SK-N-SH (cell line): ENCODE results near the gene REPS2. TPM values are rescaled to one million over a fixed set of nuclear protein-coding genes. Genes with fewer than 3 reads are reported as not detected.

Experiments
- CTCF ChIA-PET: fragments of 300-600, 350-600 bp; formaldehyde crosslinking; extraction: SDS; loops from one replicate; lab custom pipeline; 2021; lab: Yijun Ruan, JAX
- POLR2A ChIA-PET: fragments of 350-600 bp; sonication (Branson Sonifier 250); formaldehyde crosslinking; extraction: SDS; loops from one replicate; lab custom pipeline; 2020; ENCODE audit warnings: antibody characterized with exemption, inconsistent platforms; lab: Yijun Ruan, JAX
- DNase-seq: peaks from one replicate; pipeline ENCODE4 v3.0.0; 2012
- H2AFZ ChIP-seq: fragments of 200-600 bp; sonication (generic); 2 replicates; pipeline ENCODE4 v1.8.1; 2016; ENCODE audit warnings: antibody characterized with exemption, mild to moderate bottlenecking, low read depth
- H3F3A ChIP-seq: fragments of 200-600 bp; sonication (generic); replicated peaks from 2 replicates; pipeline ENCODE3; 2016; ENCODE audit warnings: antibody characterized with exemption, mild to moderate bottlenecking; ENCODE audit not compliant: insufficient read depth
- H3K27ac ChIP-seq, 2 experiments: fragments of 200-500 bp in 1 of 2; fragments of 200-600 bp in 1 of 2; sonication (Bioruptor generic) in 1 of 2; sonication (generic), shearing (Covaris generic) in 1 of 2; 2 replicates each; pipeline versions ENCODE4 v1.5.1 to v1.6.1; 2014 to 2016; ENCODE audit warnings: low read depth in 2 of 2, inconsistent platforms in 1 of 2, low read length in 1 of 2, mild to moderate bottlenecking in 1 of 2, mixed read lengths in 1 of 2
- H3K27me3 ChIP-seq: fragments of 200-600 bp; sonication (generic), shearing (Covaris generic); 2 replicates; pipeline ENCODE4 v1.6.1; 2016; ENCODE audit warnings: mixed run types; ENCODE audit not compliant: insufficient read depth
- H3K36me3 ChIP-seq, 2 experiments: fragments of 200-500 bp in 1 of 2; fragments of 200-600 bp in 1 of 2; sonication (Bioruptor generic) in 1 of 2; sonication (generic) in 1 of 2; replicated peaks in 1 of 2; 2 replicates each; pipeline versions ENCODE3 to v1.5.1; 2014 to 2016; ENCODE audit warnings: low read length in 1 of 2, mild to moderate bottlenecking in 1 of 2; ENCODE audit not compliant: insufficient read depth in 2 of 2, control insufficient read depth in 1 of 2
- H3K4me1 ChIP-seq, 2 experiments: fragments of 200-500 bp in 1 of 2; fragments of 200-600 bp in 1 of 2; sonication (Bioruptor generic) in 1 of 2; sonication (generic), shearing (Covaris generic) in 1 of 2; 2 replicates each; pipeline versions ENCODE4 v1.5.1 to v1.6.1; 2014 to 2016; ENCODE audit warnings: low read depth in 1 of 2, low read length in 1 of 2, mixed run types in 1 of 2; ENCODE audit not compliant: insufficient read depth in 2 of 2, control insufficient read depth in 1 of 2
- H3K4me2 ChIP-seq: fragments of 200-600 bp; sonication (generic), shearing (Covaris generic); 2 replicates; pipeline ENCODE4 v1.6.1; 2017; ENCODE audit warnings: mixed run types
- H3K4me3 ChIP-seq, 2 experiments: fragments of 200-500 bp in 1 of 2; fragments of 200-600 bp in 1 of 2; sonication (Bioruptor generic) in 1 of 2; sonication (generic), shearing (Covaris generic) in 1 of 2; 2 replicates each; pipeline versions ENCODE4 v1.5.1 to v1.8.1; 2014 to 2016; ENCODE audit warnings: low read depth in 2 of 2, inconsistent platforms in 1 of 2, low read length in 1 of 2, mild to moderate bottlenecking in 1 of 2, mixed read lengths in 1 of 2, moderate library complexity in 1 of 2
- H3K79me2 ChIP-seq: fragments of 200-600 bp; sonication (generic); 2 replicates; pipeline ENCODE4 v1.8.1; 2017; ENCODE audit warnings: mild to moderate bottlenecking; ENCODE audit not compliant: insufficient read depth
- H3K9ac ChIP-seq: fragments of 200-600 bp; sonication (generic); 2 replicates; pipeline ENCODE4 v1.6.1; 2017; ENCODE audit warnings: mixed run types
- H3K9me2 ChIP-seq: fragments of 200-600 bp; sonication (generic); 2 replicates; pipeline ENCODE4 v1.6.1; 2017; ENCODE audit warnings: mixed run types
- H3K9me3 ChIP-seq: fragments of 200-600 bp; sonication (generic); 2 replicates; pipeline ENCODE4 v1.6.1; 2017; ENCODE audit warnings: mixed run types, mild to moderate bottlenecking, moderate library complexity
- H4K20me1 ChIP-seq: fragments of 200-600 bp; sonication (generic); 2 replicates; pipeline ENCODE4 v1.6.1; 2017; ENCODE audit warnings: mild to moderate bottlenecking, mixed run types; ENCODE audit not compliant: insufficient read depth
- ELF1 ChIP-seq: IDR thresholded peaks from 2 replicates; pipeline ENCODE4 v1.4.0; 2012
- EZH2phosphoT487 ChIP-seq: fragments of 200-600 bp; sonication (generic); IDR thresholded peaks from 2 replicates; pipeline ENCODE4 v1.6.1; 2017; ENCODE audit warnings: low read depth, mixed run types, mild to moderate bottlenecking, antibody characterized with exemption, moderate library complexity, borderline replicate concordance
- FOSL2 ChIP-seq: IDR thresholded peaks from 2 replicates; pipeline ENCODE4 v1.4.0; 2012; ENCODE audit warnings: low read depth, mild to moderate bottlenecking, moderate library complexity, borderline replicate concordance
- FOXM1 ChIP-seq: IDR thresholded peaks from 2 replicates; pipeline ENCODE4 v1.4.0; 2012; ENCODE audit warnings: low read depth, mild to moderate bottlenecking
- GATA2 ChIP-seq: sonication (generic); formaldehyde crosslinking; IDR thresholded peaks from 2 replicates; pipeline ENCODE4 v1.5.0; 2020; ENCODE audit warnings: mild to moderate bottlenecking, missing genetic modification reagents
- JUND ChIP-seq: IDR thresholded peaks from 2 replicates; pipeline ENCODE4 v1.4.0; 2012
- MXI1 ChIP-seq: IDR thresholded peaks from 2 replicates; pipeline ENCODE4 v1.6.1; 2012; ENCODE audit warnings: mild to moderate bottlenecking, low read depth, low read length, improper control_type of control experiment
- NFIC ChIP-seq: IDR thresholded peaks from 2 replicates; pipeline ENCODE4 v1.4.0; 2012; ENCODE audit warnings: borderline replicate concordance
- RAD21 ChIP-seq: IDR thresholded peaks from 2 replicates; pipeline ENCODE4 v1.6.1; 2012; ENCODE audit warnings: mild to moderate bottlenecking, low read length
- RCOR1 ChIP-seq: fragments of 150-350 bp; IDR thresholded peaks from 2 replicates; pipeline ENCODE4 v1.6.1; 2017; ENCODE audit warnings: antibody characterized with exemption, low read length
- SMC3 ChIP-seq: IDR thresholded peaks from 2 replicates; pipeline ENCODE4 v1.6.1; 2012; ENCODE audit warnings: low read depth, low read length, improper control_type of control experiment
- TCF12 ChIP-seq: IDR thresholded peaks from 2 replicates; pipeline ENCODE4 v1.4.0; 2012
- YY1 ChIP-seq: IDR thresholded peaks from 2 replicates; pipeline ENCODE4 v1.4.0; 2012; ENCODE audit warnings: low read depth, mild to moderate bottlenecking
- WGBS: methylation state at CpG from one replicate; pipeline ENCODE4 v1.1.6; 2017; ENCODE audit warnings: low lambda C conversion rate; 5-methylcytosine and 5-hydroxymethylcytosine counted together
- polyA plus RNA-seq, 3 experiments: library from polyadenylated mRNA; depleted of rRNA; stranded (reverse); fragments of >200 nt; gene quantifications; 2 replicates each; pipeline ENCODE4 v1.2.3, GENCODE V29; 2012
- TF ChIP-seq, protein P1 (sequence below): fragments of 150-350 bp; IDR thresholded peaks from 2 replicates; pipeline ENCODE4 v1.6.1; 2017; ENCODE audit warnings: antibody characterized with exemption, low read length, low read depth, borderline replicate concordance
- TF ChIP-seq, protein P2 (sequence below): IDR thresholded peaks from 2 replicates; pipeline ENCODE4 v1.4.0; 2012; ENCODE audit warnings: low read depth, borderline replicate concordance
- TF ChIP-seq, protein P3 (sequence below): IDR thresholded peaks from 2 replicates; pipeline ENCODE4 v1.6.1; 2012; ENCODE audit warnings: mild to moderate bottlenecking, low read depth, low read length, moderate library complexity
- TF ChIP-seq, protein P4 (sequence below): IDR thresholded peaks from 2 replicates; pipeline ENCODE4 v1.4.0; 2012; ENCODE audit warnings: low read depth
- TF ChIP-seq, protein P5 (sequence below): fragments of 150-350 bp; IDR thresholded peaks from 2 replicates; pipeline ENCODE4 v1.6.1; 2016; ENCODE audit warnings: mild to moderate bottlenecking, low read depth, low read length

REPS2 gene
- polyA plus RNA-seq, 1 of the 3 experiments (the other 2 are of a cell fraction) = 0.62 TPM

DNA sequence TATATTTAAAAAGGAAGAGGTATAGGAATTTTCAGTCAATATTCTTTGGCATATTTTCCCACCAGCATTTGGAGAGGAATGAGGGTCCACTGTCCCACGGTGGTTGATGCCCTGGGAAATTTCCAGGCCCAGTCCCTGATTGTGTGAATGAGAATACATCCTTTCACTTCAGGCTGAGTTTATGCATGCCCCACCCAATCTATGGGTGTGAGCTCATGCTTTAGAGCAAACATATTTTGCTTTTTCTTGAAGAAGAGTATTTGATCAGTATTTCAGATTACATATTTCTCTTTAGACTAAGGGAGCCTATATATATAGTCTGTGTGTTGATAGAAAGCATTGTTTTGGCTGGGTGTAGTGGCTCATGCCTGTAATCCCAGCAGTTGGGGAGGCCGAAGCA, 77.2 kb downstream of the REPS2 start:
- H4K20me1 ChIP-seq = no peaks in the 10 kb centered on the region
- H3F3A ChIP-seq = peaks cover 10% of the 10 kb centered on the region
- no peaks in the 10 kb centered on the region for H3K36me3 ChIP-seq
- peaks cover 4 to 5% of the 10 kb centered on the region in 2 experiments; a peak in 2 of 4 replicates for H3K4me1 ChIP-seq
- ChIA-PET POLR2A (interaction anchor here (1.5 kb wide), 1 partner anchor 21 kb away, joined by 3 read pairs; no protein-coding TSS in a partner anchor), CTCF (no interaction called here)
- 0 out of 2 replicates have a peak, but pooled peaks cover 3% of the 10 kb centered on the region for H3K27me3 ChIP-seq
- no peaks in the 10 kb centered on the region for H3K9me3 ChIP-seq
- DNase-seq = no peak
- TF ChIP-seq NFIC (no peak), ELF1 (no peak), YY1 (no peak), RAD21 (no peak), MXI1 (no peak), TCF12 (no peak), RCOR1 (no peak), JUND (no peak), FOXM1 (no peak), EZH2phosphoT487 (no peak), GATA2 (CRISPR knock-in tag) (no peak), FOSL2 (no peak), SMC3 (no peak)
- TF ChIP-seq, protein P1, sequence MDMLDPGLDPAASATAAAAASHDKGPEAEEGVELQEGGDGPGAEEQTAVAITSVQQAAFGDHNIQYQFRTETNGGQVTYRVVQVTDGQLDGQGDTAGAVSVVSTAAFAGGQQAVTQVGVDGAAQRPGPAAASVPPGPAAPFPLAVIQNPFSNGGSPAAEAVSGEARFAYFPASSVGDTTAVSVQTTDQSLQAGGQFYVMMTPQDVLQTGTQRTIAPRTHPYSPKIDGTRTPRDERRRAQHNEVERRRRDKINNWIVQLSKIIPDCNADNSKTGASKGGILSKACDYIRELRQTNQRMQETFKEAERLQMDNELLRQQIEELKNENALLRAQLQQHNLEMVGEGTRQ = no peak
- TF ChIP-seq, protein P2, sequence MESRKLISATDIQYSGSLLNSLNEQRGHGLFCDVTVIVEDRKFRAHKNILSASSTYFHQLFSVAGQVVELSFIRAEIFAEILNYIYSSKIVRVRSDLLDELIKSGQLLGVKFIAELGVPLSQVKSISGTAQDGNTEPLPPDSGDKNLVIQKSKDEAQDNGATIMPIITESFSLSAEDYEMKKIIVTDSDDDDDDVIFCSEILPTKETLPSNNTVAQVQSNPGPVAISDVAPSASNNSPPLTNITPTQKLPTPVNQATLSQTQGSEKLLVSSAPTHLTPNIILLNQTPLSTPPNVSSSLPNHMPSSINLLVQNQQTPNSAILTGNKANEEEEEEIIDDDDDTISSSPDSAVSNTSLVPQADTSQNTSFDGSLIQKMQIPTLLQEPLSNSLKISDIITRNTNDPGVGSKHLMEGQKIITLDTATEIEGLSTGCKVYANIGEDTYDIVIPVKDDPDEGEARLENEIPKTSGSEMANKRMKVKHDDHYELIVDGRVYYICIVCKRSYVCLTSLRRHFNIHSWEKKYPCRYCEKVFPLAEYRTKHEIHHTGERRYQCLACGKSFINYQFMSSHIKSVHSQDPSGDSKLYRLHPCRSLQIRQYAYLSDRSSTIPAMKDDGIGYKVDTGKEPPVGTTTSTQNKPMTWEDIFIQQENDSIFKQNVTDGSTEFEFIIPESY = no peak
- TF ChIP-seq, protein P3, sequence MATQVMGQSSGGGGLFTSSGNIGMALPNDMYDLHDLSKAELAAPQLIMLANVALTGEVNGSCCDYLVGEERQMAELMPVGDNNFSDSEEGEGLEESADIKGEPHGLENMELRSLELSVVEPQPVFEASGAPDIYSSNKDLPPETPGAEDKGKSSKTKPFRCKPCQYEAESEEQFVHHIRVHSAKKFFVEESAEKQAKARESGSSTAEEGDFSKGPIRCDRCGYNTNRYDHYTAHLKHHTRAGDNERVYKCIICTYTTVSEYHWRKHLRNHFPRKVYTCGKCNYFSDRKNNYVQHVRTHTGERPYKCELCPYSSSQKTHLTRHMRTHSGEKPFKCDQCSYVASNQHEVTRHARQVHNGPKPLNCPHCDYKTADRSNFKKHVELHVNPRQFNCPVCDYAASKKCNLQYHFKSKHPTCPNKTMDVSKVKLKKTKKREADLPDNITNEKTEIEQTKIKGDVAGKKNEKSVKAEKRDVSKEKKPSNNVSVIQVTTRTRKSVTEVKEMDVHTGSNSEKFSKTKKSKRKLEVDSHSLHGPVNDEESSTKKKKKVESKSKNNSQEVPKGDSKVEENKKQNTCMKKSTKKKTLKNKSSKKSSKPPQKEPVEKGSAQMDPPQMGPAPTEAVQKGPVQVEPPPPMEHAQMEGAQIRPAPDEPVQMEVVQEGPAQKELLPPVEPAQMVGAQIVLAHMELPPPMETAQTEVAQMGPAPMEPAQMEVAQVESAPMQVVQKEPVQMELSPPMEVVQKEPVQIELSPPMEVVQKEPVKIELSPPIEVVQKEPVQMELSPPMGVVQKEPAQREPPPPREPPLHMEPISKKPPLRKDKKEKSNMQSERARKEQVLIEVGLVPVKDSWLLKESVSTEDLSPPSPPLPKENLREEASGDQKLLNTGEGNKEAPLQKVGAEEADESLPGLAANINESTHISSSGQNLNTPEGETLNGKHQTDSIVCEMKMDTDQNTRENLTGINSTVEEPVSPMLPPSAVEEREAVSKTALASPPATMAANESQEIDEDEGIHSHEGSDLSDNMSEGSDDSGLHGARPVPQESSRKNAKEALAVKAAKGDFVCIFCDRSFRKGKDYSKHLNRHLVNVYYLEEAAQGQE = no peak
- TF ChIP-seq, protein P4, sequence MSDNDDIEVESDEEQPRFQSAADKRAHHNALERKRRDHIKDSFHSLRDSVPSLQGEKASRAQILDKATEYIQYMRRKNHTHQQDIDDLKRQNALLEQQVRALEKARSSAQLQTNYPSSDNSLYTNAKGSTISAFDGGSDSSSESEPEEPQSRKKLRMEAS = no peak
- TF ChIP-seq, protein P5, sequence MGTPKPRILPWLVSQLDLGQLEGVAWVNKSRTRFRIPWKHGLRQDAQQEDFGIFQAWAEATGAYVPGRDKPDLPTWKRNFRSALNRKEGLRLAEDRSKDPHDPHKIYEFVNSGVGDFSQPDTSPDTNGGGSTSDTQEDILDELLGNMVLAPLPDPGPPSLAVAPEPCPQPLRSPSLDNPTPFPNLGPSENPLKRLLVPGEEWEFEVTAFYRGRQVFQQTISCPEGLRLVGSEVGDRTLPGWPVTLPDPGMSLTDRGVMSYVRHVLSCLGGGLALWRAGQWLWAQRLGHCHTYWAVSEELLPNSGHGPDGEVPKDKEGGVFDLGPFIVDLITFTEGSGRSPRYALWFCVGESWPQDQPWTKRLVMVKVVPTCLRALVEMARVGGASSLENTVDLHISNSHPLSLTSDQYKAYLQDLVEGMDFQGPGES = no peak
- H3K4me2 ChIP-seq = no peak overlapping the region
- no peak overlapping the region for H3K27ac ChIP-seq
- no peak overlapping the region for H2AFZ ChIP-seq
- WGBS = 40% methylated on average over 2 of the region's 2 CpGs
- no peaks in the 10 kb centered on the region for H3K9me2 ChIP-seq
- no peak overlapping the region for H3K4me3 ChIP-seq
- no peak overlapping the region for H3K9ac ChIP-seq
- H3K79me2 ChIP-seq = no peaks in the 10 kb centered on the region
